LNCAP (cell line): ENCODE results near the gene RNF187.

ENCODE experiments used
- TF ChIP-seq, protein P1 (sequence below): fragments of 450-650 bp; IDR thresholded peaks from 2 replicates; pipeline ENCODE4 v1.5.1; 2017; ENCODE audit warnings: mild to moderate bottlenecking

Gene RNF187

DNA sequence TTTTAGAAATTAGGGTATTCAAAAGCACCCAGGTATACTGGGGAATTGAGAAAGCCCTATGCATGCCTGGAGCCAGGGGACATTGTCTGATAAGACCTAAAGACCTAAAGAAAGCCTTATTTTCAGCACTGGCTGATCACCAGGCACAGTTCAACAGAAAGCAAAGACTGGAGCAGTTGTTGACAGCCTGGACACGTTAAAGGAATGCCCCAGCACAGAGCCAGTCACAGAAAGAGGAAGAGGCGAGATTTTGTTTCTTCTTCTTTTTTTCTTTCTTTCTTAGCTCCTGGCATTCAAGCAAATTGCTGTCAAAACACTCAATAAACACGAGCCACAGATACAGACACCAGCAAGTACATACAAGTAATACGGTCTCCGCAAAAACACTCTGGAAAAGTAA lies 40.4 kb downstream of the RNF187 start:
- TF ChIP-seq, protein P1, sequence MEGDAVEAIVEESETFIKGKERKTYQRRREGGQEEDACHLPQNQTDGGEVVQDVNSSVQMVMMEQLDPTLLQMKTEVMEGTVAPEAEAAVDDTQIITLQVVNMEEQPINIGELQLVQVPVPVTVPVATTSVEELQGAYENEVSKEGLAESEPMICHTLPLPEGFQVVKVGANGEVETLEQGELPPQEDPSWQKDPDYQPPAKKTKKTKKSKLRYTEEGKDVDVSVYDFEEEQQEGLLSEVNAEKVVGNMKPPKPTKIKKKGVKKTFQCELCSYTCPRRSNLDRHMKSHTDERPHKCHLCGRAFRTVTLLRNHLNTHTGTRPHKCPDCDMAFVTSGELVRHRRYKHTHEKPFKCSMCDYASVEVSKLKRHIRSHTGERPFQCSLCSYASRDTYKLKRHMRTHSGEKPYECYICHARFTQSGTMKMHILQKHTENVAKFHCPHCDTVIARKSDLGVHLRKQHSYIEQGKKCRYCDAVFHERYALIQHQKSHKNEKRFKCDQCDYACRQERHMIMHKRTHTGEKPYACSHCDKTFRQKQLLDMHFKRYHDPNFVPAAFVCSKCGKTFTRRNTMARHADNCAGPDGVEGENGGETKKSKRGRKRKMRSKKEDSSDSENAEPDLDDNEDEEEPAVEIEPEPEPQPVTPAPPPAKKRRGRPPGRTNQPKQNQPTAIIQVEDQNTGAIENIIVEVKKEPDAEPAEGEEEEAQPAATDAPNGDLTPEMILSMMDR, result no peak

DNA sequence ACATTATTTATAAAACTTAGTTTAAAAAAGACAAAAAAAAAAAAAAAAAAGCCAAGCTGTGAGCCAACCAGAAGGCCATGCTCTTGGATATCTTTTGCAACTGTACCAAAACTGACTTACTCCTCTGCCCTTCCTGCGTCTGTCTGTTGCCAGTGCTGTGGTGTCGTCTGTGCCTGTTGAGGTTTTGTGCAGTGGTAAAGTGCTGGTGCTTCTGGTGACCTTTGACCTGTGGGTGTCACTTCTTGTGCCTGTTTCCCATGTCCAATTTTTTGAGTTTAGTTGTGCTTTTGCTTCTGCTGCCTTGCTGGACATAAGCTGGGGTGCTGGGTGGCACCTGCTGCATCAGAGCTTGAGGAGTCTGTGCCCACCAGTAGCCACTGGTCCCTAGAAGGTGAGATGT lies 41.4 kb downstream of the RNF187 start:
- TF ChIP-seq, protein P1, result no peak

DNA sequence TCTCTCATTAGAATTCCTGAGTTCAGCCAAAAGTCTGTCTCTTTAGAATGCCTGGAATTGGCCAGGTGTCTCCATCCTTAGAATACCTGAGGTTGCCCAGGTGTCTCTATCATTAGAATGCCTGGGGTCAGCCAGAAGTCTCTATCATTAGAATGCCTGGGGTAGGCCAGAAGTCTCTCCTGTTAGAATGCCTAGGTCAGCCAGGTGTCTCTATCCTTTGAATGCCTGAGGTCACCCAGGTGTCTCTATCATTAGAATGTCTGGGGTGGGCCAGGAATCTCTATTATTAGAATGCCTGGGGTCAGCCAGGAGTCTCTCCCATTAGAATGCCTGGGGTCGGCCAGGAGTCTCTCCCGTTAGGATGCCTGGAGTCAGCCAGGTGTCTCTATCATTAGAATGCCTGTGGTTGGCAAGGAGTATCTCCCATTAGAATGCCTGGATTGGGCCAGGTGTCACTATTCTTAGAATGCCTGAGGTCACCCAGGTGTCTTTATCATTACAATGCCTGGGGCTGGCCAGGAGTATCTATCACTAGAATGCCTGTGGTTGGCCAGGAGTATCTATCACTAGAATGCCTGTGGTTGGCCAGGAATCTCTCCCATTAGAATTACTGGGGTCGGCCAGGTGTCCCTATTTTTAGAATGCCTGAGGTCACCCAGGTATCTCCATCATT lies 43.0 kb downstream of the RNF187 start:
- TF ChIP-seq, protein P1, result no peak

DNA sequence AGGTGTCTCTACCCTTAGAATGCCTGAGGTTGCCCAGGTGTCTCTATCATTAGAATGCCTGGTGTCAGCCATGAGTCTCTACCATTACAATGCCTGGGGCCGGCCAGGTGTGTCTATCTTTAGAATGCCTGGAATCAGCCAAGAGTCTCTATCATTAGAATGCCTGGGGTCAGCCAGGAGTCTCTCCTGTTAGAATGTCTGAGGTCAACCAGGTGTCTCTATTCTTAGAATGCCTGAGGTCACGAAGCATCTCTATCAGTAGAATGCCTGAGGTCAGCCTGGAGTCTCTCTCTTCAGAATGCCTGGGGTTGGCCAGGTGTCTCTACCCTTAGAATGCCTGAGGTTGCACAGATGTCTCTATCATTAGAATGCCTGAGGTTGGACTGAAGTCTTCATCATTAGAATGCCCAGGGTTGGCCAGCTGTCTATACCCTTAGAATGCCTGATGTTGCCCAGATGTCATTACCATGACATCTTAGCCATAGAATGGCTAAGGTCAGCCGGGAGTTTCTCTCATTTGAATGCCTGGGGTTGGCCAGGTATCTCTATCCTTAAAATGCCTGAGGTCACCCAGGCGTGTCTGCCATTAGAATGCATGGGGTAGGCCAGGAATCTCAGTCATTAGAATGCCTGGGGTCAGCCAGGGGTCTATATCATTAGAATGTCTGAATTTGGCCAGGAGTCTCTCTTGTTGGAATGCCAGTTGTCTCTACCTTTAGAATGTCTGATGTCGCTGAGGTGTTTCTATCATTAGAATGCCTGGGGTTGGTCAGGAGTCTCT lies 44.0 kb downstream of the RNF187 start:
- TF ChIP-seq, protein P1, result no peak

DNA sequence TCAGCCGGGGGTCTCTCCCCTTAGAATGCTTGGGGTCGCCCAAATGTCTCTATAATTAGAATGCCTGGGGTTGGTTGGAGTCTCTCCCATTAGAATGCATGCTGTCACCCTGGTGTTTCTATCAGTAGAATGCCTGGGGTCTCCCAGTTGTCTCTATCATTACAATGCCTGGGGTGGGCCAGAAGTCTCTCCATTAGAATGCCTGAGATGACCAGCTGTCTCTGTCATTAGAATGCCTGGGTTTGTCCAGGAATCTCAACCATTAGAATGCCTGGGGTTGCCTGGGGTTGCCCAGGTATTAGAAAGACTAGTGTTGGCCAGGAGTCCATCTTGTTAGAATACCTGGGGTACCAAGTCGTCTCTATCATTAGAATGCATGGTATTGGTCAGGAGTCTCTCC lies 51.6 kb downstream of the RNF187 start:
- TF ChIP-seq, protein P1, result no peak

DNA sequence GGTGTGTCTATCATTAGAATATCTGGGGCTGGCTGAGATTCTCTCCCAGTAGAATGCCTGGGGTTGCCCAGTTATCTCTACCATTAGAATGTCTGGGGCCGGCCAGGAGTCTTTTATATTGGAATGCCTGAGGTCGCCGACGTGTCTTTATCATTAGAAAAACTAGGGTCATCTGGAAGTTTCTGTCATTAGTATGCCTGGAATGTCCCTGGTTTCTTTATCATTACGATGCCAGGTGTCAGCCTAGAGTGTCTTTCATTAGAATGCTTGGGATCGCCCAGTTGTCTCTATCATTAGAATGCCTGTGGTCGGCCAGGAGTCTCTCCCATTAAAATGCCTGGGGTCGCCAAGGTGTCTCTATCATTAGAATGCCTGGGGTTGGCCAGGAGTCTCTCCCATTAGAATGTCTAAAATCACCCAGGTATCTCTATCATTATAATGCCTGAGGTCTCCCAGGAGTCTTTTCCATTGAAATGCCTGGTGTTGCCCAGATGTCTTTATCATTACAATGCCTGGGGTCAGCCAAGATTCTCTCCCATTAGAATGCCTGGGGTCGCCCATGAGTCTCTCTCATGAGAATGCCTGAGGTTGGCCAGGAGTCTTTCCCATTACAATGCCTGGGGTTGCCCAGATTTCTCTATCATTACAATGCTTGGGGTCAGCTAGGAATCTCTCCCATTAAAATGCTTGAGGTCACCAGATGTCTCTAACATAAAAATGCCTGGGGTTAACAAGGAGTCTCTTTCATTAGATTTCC lies 53.2 kb downstream of the RNF187 start:
- TF ChIP-seq, protein P1, result no peak

DNA sequence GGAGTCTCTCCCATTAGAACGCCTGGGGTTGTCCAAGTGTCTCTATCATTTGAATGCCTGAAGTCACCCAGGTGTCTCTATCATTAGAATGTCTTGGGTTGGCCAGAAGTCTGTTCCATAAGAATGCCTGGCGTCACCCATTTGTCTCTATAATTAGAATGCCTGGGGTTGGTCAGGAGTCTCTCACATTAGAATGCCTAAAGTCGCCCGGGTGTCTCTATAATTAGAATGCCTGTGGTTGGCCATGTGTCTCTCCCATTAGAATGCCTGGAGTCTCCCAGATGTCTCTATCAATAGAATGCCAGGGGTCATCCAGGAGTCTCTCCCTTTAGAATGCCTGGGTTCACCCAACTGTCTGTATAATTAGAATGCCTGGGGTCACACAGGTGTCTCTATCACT lies 54.5 kb downstream of the RNF187 start:
- TF ChIP-seq, protein P1, result no peak
